GM18505 (cell line): ENCODE data around the gene CGGBP1.

Source experiments
- ATAC-seq: cut with Tn5 transposase; IDR thresholded peaks from one replicate; pipeline ENCODE4 v1.9.1; 2021; ENCODE audit not compliant: unreplicated experiment
- POLR2A ChIP-seq: IDR thresholded peaks from 4 replicates; pipeline ENCODE4 v1.6.1; 2011; ENCODE audit warnings: borderline replicate concordance; ENCODE audit not compliant: insufficient read depth, insufficient read length; ENCODE audit errors: extremely low read depth

CGGBP1 gene

DNA sequence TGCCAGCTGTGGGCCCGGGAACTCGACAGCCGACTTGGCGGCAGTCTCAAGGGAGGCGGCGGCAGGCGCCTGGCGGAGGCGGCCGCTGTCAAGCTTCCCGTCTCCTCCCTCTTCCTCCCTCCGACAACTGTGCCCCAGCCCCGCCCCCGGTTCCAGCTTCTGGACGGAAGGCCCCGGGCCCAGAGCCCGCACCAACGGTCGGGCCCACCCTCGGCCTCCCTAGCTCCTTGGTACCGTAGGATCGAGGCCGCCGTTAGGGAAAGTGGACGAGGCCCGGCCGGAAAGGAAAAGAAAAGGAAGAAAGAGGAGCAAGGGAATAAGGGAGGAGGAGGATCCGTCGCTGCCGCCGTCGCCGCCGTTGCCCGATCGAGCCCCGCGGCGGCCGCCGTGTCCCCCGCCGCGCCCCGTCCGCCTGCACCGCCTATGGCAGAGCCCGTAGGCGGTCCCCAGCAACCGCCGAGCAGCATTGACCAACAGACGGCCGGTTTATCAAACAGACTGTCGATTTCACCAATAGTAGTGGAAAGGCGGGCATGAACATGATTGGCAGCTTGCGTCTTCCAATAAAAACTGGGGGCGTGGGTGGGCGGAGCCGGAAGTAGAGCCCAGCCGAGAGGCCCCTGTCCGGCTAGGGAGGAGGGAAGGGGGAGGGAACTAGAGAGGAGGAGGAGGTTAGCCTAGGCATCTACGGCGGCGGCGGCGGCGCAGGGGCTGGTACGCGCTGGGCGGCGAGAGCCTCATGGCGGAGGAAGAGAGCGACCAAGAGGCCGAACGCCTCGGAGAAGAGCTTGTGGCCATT, at the start of gene CGGBP1, which contains the start of gene ZNF654:
CGGBP1 (minus strand) TSS at position 425 of the 799 bp plus-strand sequence. CDS start 3,029 bp downstream, outside the sequence.
ZNF654 (plus strand) TSS at position 675 of the 799 bp plus-strand sequence; CDS start at position 740, 65 bp downstream.
- ATAC-seq: peak; percentile 95

GRCh38 chr3:88105325-88105724, 46.5 kb upstream of the CGGBP1 start:
- no peak for ATAC-seq
- no peak for TF ChIP-seq POLR2A

More for the DNA sequence above, at the start of gene CGGBP1, which contains the start of gene ZNF654:
- TF ChIP-seq POLR2A: peak; percentile 87

- TF ChIP-seq POLR2A: no peak
- peak; percentile 64 for ATAC-seq
Measured at GRCh38 chr3:88101142-88101541, 42.3 kb upstream of the CGGBP1 start.

GRCh38 chr3:88093266-88093665, 34.5 kb upstream of the CGGBP1 start:
- ATAC-seq: no peak
- no peak for TF ChIP-seq POLR2A

DNA sequence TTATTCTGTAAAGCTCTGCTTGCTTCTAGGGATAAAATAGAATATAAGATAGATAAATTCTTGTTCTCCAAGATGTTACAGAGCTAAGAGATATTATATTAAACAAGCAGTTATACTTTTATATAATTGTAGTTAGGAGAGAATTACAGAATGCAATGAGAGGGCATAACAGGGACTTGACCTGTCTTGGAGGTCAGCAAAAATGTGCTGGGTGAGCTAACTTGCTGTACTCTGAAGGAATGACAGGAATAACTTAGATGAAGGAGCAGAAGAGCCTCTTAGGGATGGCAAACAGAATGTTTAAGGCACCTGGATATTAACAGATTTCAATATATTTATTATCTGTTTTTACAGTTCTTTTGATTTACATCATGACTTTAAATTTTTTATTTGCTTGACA, 33.5 kb upstream of the CGGBP1 start:
- TF ChIP-seq POLR2A: no peak
- no peak for ATAC-seq

- no peak for ATAC-seq
- TF ChIP-seq POLR2A: no peak
Measured at GRCh38 chr3:88090681-88091080, 31.9 kb upstream of the CGGBP1 start.

DNA sequence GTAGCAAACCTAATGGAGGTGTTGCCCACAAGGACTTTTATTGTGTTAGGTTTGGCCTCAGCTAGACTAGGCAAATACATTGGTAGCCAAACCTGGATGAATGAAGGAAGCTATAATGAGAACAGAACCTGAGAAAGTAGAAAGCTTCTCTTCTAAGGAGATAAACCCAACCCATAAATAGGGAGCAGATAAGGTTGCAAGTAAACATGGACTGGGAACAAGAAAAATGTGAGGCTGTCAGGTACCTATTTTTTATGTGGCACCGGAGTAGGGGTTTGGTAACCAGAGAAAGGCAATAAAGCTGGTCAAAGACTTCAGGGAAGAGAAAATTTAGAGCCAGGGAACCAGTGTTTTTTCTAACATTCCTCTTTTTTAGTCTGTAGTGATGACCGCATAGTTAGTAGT, 25.3 kb upstream of the CGGBP1 start:
- no peak for ATAC-seq
- TF ChIP-seq POLR2A: no peak

DNA sequence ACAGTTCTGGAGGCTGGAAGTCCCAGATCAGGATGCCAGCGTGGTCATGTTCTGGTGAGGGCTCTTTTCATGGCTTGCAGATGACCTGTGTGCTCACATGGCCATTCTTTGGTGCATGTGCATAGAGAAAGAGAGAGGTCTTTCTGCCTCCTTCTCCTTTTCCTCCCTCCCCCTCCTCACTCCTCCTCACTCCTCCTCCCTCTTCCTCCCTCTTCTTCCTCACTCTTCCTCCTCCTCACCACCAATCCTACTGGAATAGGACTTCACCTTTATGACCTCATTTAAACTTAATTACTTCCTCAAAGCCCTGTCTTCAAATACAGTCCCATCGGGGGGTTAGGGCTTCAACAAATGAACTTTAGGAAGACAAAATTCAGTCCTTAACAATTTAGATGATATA, 24.0 kb upstream of the CGGBP1 start:
- TF ChIP-seq POLR2A: no peak
- ATAC-seq: no peak

- ATAC-seq: no peak
- TF ChIP-seq POLR2A: no peak
Measured at GRCh38 chr3:88078932-88079331, 20.1 kb upstream of the CGGBP1 start.

DNA sequence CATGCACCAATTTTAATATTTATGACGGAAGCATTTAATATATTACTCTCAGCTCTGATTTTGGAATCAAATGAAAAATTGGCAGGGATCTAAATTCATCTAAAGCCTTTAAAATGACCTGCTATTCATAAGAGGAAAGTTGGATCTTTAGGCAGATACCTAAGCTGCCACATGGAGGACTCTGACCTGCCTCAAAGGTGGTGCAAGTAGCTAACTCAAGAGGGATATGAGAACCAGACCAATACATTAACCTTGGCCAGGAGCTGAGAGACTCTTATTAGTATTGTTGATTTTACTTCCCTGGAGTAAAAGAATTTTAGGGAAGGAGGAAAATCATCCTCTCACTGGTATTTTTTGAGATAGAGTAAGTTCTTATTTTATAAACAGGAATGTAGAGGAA, 17.9 kb upstream of the CGGBP1 start:
- TF ChIP-seq POLR2A: no peak
- ATAC-seq: no peak

- ATAC-seq: no peak
- no peak for TF ChIP-seq POLR2A
Measured at GRCh38 chr3:88075497-88075896, 16.7 kb upstream of the CGGBP1 start.

DNA sequence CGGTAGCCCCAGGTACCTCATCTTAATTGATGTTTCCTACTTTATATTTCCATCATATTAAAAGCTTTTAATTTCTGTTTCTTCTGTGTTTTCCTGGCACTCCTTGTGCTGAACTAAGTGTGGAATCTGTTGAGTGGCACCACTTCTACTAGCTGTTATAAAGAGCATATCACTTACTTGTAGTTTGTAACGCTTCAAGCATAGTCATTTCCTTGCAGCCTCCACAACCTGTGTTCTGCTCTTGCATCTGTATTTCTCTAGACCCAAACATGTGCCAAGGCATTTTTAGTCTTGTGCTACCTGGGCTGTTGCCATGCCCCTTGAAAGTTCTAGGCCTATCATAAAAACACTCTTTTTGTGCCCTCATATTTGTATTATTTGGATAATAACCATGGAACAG, 16.3 kb upstream of the CGGBP1 start:
- TF ChIP-seq POLR2A: no peak
- ATAC-seq: no peak

DNA sequence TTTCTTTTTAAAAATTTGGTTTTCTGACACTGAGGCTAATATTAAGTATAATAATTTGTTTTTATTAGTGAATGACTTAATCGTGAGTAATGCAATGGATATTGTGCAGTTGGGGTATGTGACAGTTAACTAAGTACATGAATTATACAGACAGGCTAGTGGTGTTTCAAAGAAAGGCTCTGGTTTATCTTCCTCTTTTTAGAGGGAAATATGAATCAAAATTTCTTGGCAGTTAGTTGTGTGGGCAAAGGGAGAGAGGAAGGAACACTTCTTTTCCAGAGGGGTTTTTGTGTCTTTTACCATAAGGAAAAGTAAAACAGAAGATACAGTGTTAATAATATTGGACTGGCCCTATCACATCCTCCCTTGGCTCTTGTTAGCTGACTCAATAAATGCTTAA, 2.9 kb upstream of the CGGBP1 start:
- no peak for ATAC-seq
- no peak for TF ChIP-seq POLR2A
